ENCODE results near the gene SELP. TPM values are rescaled to one million over a fixed set of nuclear protein-coding genes. Genes with fewer than 3 reads are reported as not detected.
"Not testable (repeated sequence)": the region's sequence is repeated elsewhere in the genome, so short reads cannot be mapped to it uniquely, and the experiment has no call there.

SELP gene
- not detected for total RNA-seq (2021; fragmentation: NEBNext Ultra II Directional; extraction: Animal tissue kit (Norgen Biotek cat#: 25700))
- long read RNA-seq: 0 reads

DNA sequence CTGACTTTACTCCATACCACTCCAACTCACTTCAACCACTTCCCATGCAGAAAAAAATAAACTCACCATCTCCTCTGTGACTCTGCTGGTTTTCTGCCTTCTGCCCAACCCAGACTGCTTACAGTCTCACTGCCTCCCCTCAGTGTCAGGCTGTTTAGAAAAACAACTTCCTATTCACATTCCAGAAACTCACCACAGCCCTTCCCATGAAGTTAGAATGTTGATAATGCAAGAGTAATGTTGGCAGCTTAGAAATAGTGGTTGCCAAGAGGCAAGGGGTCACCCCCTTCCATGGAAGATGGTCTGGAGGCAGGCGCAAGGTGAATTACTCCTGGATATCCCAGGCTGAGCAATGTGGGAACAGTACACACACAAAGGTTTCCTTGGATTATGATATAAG is at the start of gene SELP:
Gene SELP (minus strand): TSS at position 119 of the 400 bp plus-strand sequence. CDS start 50 bp downstream, at position 69.
- Mint-ChIP-seq H3K4me1 (ENCODE audit: low read depth) (no peaks in the 10 kb centered on the region), H3K9me3 (peaks cover 15% of the 10 kb centered on the region), H3K36me3 (ENCODE audit: low read depth) (0 out of 2 replicates have a peak, but pooled peaks cover 5% of the 10 kb centered on the region), H3K27ac (no peak within 1 kb of the TSS), H3K4me3 (no peak within 1 kb of the TSS), H3K27me3 (ENCODE audit: insufficient read depth) (no peaks in the 10 kb centered on the region)
- no peak for TF ChIP-seq CTCF (IDR thresholded peaks at IDR 0.05)
- DNase-seq: no peak

DNA sequence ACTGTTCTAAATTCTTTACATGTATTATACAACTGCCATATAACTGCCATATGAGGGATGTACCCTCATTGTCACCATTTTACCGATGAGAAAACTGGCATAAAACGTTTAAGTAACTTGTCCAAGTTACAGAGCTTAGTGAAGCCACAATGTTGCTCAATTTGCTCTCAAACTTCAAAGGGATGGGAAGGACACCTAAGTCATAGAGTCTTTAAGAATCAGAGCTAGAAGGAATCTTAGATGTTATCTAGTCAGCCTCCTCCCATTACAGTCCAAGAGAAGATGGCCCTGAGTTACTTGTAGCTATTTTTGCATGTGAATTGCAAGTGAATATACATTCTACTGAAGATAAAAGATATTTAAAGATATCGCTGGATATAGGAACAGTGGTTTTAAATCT is 49.8 kb upstream of the SELP start:
- no peaks in the 10 kb centered on the region for H3K4me1 Mint-ChIP-seq (ENCODE audit: low read depth)
- no peaks in the 10 kb centered on the region for H3K36me3 Mint-ChIP-seq (ENCODE audit: low read depth)
- H3K27ac Mint-ChIP-seq: no peak overlapping the region
- no peak for DNase-seq
- H3K9me3 Mint-ChIP-seq: no peaks in the 10 kb centered on the region
- H3K4me3 Mint-ChIP-seq: no peak overlapping the region
- H3K27me3 Mint-ChIP-seq (ENCODE audit: insufficient read depth): peaks cover 11% of the 10 kb centered on the region
- no peak for TF ChIP-seq CTCF (IDR thresholded peaks at IDR 0.05)

- H3K36me3 Mint-ChIP-seq (ENCODE audit: low read depth): no peaks in the 10 kb centered on the region
- H3K27ac Mint-ChIP-seq: no peak overlapping the region
- H3K4me1 Mint-ChIP-seq (ENCODE audit: low read depth): no peaks in the 10 kb centered on the region
- peaks cover 3% of the 10 kb centered on the region for H3K27me3 Mint-ChIP-seq (ENCODE audit: insufficient read depth)
- DNase-seq: peak; percentile 5
- H3K9me3 Mint-ChIP-seq: no peaks in the 10 kb centered on the region
- H3K4me3 Mint-ChIP-seq: no peak overlapping the region
- no peak for TF ChIP-seq CTCF (IDR thresholded peaks at IDR 0.05)
Measured at GRCh38 chr1:169676001-169676400, 46.1 kb upstream of the SELP start.

- H3K27me3 Mint-ChIP-seq (ENCODE audit: insufficient read depth): no peaks in the 10 kb centered on the region; the same call in 1 of the 2 replicates
Measured at GRCh38 chr1:169670836-169671235, 40.9 kb upstream of the SELP start.

DNA sequence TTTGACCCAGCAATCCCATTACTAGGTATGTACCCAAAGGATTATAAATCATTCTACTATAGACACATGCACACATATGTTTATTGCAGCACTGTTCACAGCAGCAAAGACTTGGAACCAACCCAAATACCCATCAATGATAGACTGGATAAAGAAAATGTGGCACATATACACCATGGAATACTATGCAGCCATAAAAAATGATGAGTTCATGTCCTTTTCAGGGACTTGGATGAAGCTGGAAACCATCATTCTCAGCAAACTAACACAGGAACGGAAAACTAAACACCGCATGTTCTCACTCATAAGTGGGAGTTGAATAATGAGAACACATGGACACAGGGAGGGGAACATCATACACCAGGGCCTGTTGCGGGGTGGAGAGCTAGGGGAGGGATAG is 40.3 kb upstream of the SELP start:
- H3K27me3 Mint-ChIP-seq (ENCODE audit: insufficient read depth); DNase-seq; H3K4me1 Mint-ChIP-seq (ENCODE audit: low read depth); H3K27ac Mint-ChIP-seq; H3K9me3 Mint-ChIP-seq; H3K4me3 Mint-ChIP-seq; H3K36me3 Mint-ChIP-seq (ENCODE audit: low read depth): not testable (repeated sequence)

More at GRCh38 chr1:169670836-169671235, 40.9 kb upstream of the SELP start:
- no peak for DNase-seq
- H3K4me1 Mint-ChIP-seq (ENCODE audit: low read depth): no peaks in the 10 kb centered on the region
- no peaks in the 10 kb centered on the region for H3K9me3 Mint-ChIP-seq
- TF ChIP-seq CTCF (IDR thresholded peaks at IDR 0.05): no peak
- H3K4me3 Mint-ChIP-seq: no peak overlapping the region
- H3K36me3 Mint-ChIP-seq (ENCODE audit: low read depth): no peaks in the 10 kb centered on the region
- no peak overlapping the region for H3K27ac Mint-ChIP-seq

DNA sequence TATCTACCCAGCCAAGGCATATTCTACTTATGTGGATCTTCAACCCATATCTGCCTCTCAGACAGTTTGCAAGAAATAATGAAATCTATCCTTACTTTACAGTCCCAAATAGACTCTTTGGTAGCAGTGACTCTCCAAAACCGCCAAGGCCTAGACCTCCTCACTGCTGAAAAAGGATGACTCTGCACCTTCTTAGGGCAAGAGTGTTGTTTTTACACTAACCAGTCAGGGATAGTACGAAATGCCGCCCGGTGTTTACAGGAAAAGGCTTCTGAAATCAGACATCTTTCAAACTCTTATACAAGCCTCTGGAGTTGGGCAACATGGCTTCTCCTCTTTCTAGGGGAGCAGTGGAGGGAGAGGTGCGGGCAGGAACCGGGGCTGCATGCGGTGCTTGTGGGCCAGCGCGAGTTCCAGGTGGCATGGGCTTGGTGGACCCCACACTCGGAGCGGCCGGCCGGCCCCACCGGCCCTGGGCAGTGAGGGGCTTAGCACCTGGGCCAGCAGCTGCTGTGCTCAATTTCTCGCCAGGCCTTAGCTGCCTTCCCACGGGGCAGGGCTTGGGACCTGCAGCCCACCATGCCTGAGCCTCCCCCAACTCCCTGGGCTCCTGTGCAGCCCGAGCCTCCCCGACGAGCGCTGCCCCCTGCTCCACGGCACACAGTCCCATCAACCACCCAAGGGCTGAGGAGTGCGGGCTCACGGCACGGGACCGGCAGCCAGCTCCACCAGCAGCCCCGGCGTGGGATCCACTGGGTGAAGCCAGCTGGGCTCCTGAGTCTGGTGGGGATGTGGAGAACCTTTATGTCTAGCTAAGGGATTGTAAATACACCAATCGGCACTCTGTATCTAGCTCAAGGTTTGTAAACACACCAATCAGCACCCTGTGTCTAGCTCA is 38.0 kb upstream of the SELP start:
- not testable (repeated sequence) for DNase-seq; H3K9me3 Mint-ChIP-seq; H3K4me1 Mint-ChIP-seq (ENCODE audit: low read depth); H3K4me3 Mint-ChIP-seq; H3K36me3 Mint-ChIP-seq (ENCODE audit: low read depth); H3K27me3 Mint-ChIP-seq (ENCODE audit: insufficient read depth); H3K27ac Mint-ChIP-seq

DNA sequence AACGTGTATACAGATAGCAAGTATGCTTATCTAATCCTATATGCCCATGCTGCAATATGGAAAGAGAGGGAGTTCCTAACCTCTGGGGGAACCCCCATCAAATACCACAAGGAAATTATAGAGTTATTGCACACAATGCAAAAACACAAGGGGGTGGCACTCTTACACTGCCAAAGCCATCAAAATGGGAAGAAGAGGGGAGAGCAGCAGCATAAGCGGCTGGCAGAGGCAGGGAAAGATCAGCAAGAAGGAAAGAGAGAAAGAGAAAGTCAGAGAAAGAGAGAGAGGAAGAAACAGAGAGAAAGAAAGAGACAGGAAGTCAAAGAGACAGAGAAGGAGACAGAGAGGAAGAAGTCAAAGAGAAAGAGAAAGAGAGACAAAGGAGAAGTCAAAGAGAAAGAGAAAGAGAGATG is 37.3 kb upstream of the SELP start:
- not testable (repeated sequence) for DNase-seq

GRCh38 chr1:169662680-169663079 is 32.8 kb upstream of the SELP start:
- not testable (repeated sequence) for H3K4me3 Mint-ChIP-seq; H3K27ac Mint-ChIP-seq; H3K36me3 Mint-ChIP-seq (ENCODE audit: low read depth); H3K4me1 Mint-ChIP-seq (ENCODE audit: low read depth); DNase-seq; H3K9me3 Mint-ChIP-seq; H3K27me3 Mint-ChIP-seq (ENCODE audit: insufficient read depth)

More for the DNA sequence above, 37.3 kb upstream of the SELP start:
- H3K27me3 Mint-ChIP-seq (ENCODE audit: insufficient read depth); H3K9me3 Mint-ChIP-seq; H3K4me1 Mint-ChIP-seq (ENCODE audit: low read depth); H3K36me3 Mint-ChIP-seq (ENCODE audit: low read depth); H3K4me3 Mint-ChIP-seq; H3K27ac Mint-ChIP-seq: not testable (repeated sequence)

DNA sequence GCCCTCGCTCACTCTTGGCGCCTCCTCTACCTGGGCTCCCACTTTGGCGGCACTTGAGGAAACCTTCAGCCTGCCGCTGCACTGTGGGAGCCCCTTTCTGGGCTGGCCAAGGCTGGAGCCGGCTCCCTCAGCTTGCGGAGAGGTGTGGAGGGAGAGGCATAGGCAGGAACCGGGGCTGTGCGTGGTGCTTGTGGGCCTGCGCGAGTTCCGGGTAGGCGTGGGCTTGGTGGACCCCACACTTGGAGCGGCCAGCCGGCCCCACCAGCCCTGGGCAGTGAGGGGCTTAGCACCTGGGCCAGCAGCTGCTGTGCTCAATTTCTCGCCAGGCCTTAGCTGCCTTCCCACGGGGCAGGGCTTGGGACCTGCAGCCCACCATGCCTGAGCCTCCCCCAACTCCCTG is 31.1 kb upstream of the SELP start:
- DNase-seq; H3K27me3 Mint-ChIP-seq (ENCODE audit: insufficient read depth); H3K4me3 Mint-ChIP-seq; H3K4me1 Mint-ChIP-seq (ENCODE audit: low read depth); H3K27ac Mint-ChIP-seq; H3K9me3 Mint-ChIP-seq; H3K36me3 Mint-ChIP-seq (ENCODE audit: low read depth): not testable (repeated sequence)

GRCh38 chr1:169658777-169659176 is 28.9 kb upstream of the SELP start:
- H3K27me3 Mint-ChIP-seq (ENCODE audit: insufficient read depth); DNase-seq; H3K4me1 Mint-ChIP-seq (ENCODE audit: low read depth); H3K4me3 Mint-ChIP-seq; H3K9me3 Mint-ChIP-seq; H3K36me3 Mint-ChIP-seq (ENCODE audit: low read depth); H3K27ac Mint-ChIP-seq: not testable (repeated sequence)
